GM19324 (cell line): ENCODE measurements around the gene AVPI1.
"Not testable (repeated sequence)": the region's sequence is repeated elsewhere in the genome, so short reads cannot be mapped to it uniquely, and the experiment has no call there.

Experiments used
- ATAC-seq: cut with Tn5 transposase; IDR thresholded peaks from one replicate; pipeline ENCODE4 v1.9.1; 2021; ENCODE audit warnings: mild to moderate bottlenecking, moderate library complexity; ENCODE audit not compliant: unreplicated experiment, low FRiP score

The AVPI1 gene

GRCh38 chr10:97684368-97684713, 2.7 kb downstream of the AVPI1 start:
- ATAC-seq, result not testable (repeated sequence)

GRCh38 chr10:97683556-97684367, 3.3 kb downstream of the AVPI1 start:
- no peak for ATAC-seq

GRCh38 chr10:97682042-97682441, 5.0 kb downstream of the AVPI1 start:
- ATAC-seq, result no peak

GRCh38 chr10:97679594-97679993, 7.4 kb downstream of the AVPI1 start:
- no peak for ATAC-seq

- ATAC-seq, result no peak
Measured at GRCh38 chr10:97676770-97677581, 10.1 kb downstream of the AVPI1 start.

GRCh38 chr10:97675222-97675621, 11.8 kb downstream of the AVPI1 start:
- no peak for ATAC-seq

- ATAC-seq, result no peak
Measured at GRCh38 chr10:97673736-97674525, 13.1 kb downstream of the AVPI1 start.

- no peak for ATAC-seq
Measured at GRCh38 chr10:97669571-97669970, 17.5 kb downstream of the AVPI1 start.

GRCh38 chr10:97667463-97667862, 19.6 kb downstream of the AVPI1 start:
- no peak for ATAC-seq

GRCh38 chr10:97666992-97667391, 20.0 kb downstream of the AVPI1 start:
- no peak for ATAC-seq

- ATAC-seq, result no peak
Measured at GRCh38 chr10:97664282-97664850, 22.7 kb downstream of the AVPI1 start.

GRCh38 chr10:97659589-97659988, 27.5 kb downstream of the AVPI1 start:
- ATAC-seq, result no peak

- ATAC-seq, result no peak
Measured at GRCh38 chr10:97656777-97657176, 30.3 kb downstream of the AVPI1 start.

- no peak for ATAC-seq
Measured at GRCh38 chr10:97651773-97652172, 35.3 kb downstream of the AVPI1 start.

GRCh38 chr10:97650726-97651125, 36.3 kb downstream of the AVPI1 start:
- no peak for ATAC-seq

- not testable (repeated sequence) for ATAC-seq
Measured at GRCh38 chr10:97649405-97649750, 37.7 kb downstream of the AVPI1 start.

GRCh38 chr10:97648562-97649404, 38.3 kb downstream of the AVPI1 start:
- ATAC-seq, result peak; percentile 79

GRCh38 chr10:97647556-97647955, 39.5 kb downstream of the AVPI1 start:
- ATAC-seq, result no peak

GRCh38 chr10:97644936-97645335, 42.1 kb downstream of the AVPI1 start:
- no peak for ATAC-seq

- ATAC-seq, result no peak
Measured at GRCh38 chr10:97643441-97643985, 43.5 kb downstream of the AVPI1 start.
